SK-N-SH (cell line): ENCODE results near the gene USF3. TPM values are rescaled to one million over a fixed set of nuclear protein-coding genes. Genes with fewer than 3 reads are reported as not detected.

ENCODE experiments used
- CTCF ChIA-PET: fragments of 300-600, 350-600 bp; formaldehyde crosslinking; extraction: SDS; loops from one replicate; lab custom pipeline; 2021; lab: Yijun Ruan, JAX
- POLR2A ChIA-PET: fragments of 350-600 bp; sonication (Branson Sonifier 250); formaldehyde crosslinking; extraction: SDS; loops from one replicate; lab custom pipeline; 2020; ENCODE audit warnings: antibody characterized with exemption, inconsistent platforms; lab: Yijun Ruan, JAX
- DNase-seq: peaks from one replicate; pipeline ENCODE4 v3.0.0; 2012
- H2AFZ ChIP-seq: fragments of 200-600 bp; sonication (generic); 2 replicates; pipeline ENCODE4 v1.8.1; 2016; ENCODE audit warnings: antibody characterized with exemption, mild to moderate bottlenecking, low read depth
- H3F3A ChIP-seq: fragments of 200-600 bp; sonication (generic); replicated peaks from 2 replicates; pipeline ENCODE3; 2016; ENCODE audit warnings: antibody characterized with exemption, mild to moderate bottlenecking; ENCODE audit not compliant: insufficient read depth
- H3K27ac ChIP-seq, 2 experiments: fragments of 200-500 bp in 1 of 2; fragments of 200-600 bp in 1 of 2; sonication (Bioruptor generic) in 1 of 2; sonication (generic), shearing (Covaris generic) in 1 of 2; 2 replicates each; pipeline versions ENCODE4 v1.5.1 to v1.6.1; 2014 to 2016; ENCODE audit warnings: low read depth in 2 of 2, inconsistent platforms in 1 of 2, low read length in 1 of 2, mild to moderate bottlenecking in 1 of 2, mixed read lengths in 1 of 2
- H3K27me3 ChIP-seq: fragments of 200-600 bp; sonication (generic), shearing (Covaris generic); 2 replicates; pipeline ENCODE4 v1.6.1; 2016; ENCODE audit warnings: mixed run types; ENCODE audit not compliant: insufficient read depth
- H3K36me3 ChIP-seq, 2 experiments: fragments of 200-500 bp in 1 of 2; fragments of 200-600 bp in 1 of 2; sonication (Bioruptor generic) in 1 of 2; sonication (generic) in 1 of 2; replicated peaks in 1 of 2; 2 replicates each; pipeline versions ENCODE3 to v1.5.1; 2014 to 2016; ENCODE audit warnings: low read length in 1 of 2, mild to moderate bottlenecking in 1 of 2; ENCODE audit not compliant: insufficient read depth in 2 of 2, control insufficient read depth in 1 of 2
- H3K4me1 ChIP-seq, 2 experiments: fragments of 200-500 bp in 1 of 2; fragments of 200-600 bp in 1 of 2; sonication (Bioruptor generic) in 1 of 2; sonication (generic), shearing (Covaris generic) in 1 of 2; 2 replicates each; pipeline versions ENCODE4 v1.5.1 to v1.6.1; 2014 to 2016; ENCODE audit warnings: low read depth in 1 of 2, low read length in 1 of 2, mixed run types in 1 of 2; ENCODE audit not compliant: insufficient read depth in 2 of 2, control insufficient read depth in 1 of 2
- H3K4me2 ChIP-seq: fragments of 200-600 bp; sonication (generic), shearing (Covaris generic); 2 replicates; pipeline ENCODE4 v1.6.1; 2017; ENCODE audit warnings: mixed run types
- H3K4me3 ChIP-seq, 2 experiments: fragments of 200-500 bp in 1 of 2; fragments of 200-600 bp in 1 of 2; sonication (Bioruptor generic) in 1 of 2; sonication (generic), shearing (Covaris generic) in 1 of 2; 2 replicates each; pipeline versions ENCODE4 v1.5.1 to v1.8.1; 2014 to 2016; ENCODE audit warnings: low read depth in 2 of 2, inconsistent platforms in 1 of 2, low read length in 1 of 2, mild to moderate bottlenecking in 1 of 2, mixed read lengths in 1 of 2, moderate library complexity in 1 of 2
- H3K79me2 ChIP-seq: fragments of 200-600 bp; sonication (generic); 2 replicates; pipeline ENCODE4 v1.8.1; 2017; ENCODE audit warnings: mild to moderate bottlenecking; ENCODE audit not compliant: insufficient read depth
- H3K9ac ChIP-seq: fragments of 200-600 bp; sonication (generic); 2 replicates; pipeline ENCODE4 v1.6.1; 2017; ENCODE audit warnings: mixed run types
- H3K9me2 ChIP-seq: fragments of 200-600 bp; sonication (generic); 2 replicates; pipeline ENCODE4 v1.6.1; 2017; ENCODE audit warnings: mixed run types
- H3K9me3 ChIP-seq: fragments of 200-600 bp; sonication (generic); 2 replicates; pipeline ENCODE4 v1.6.1; 2017; ENCODE audit warnings: mixed run types, mild to moderate bottlenecking, moderate library complexity
- H4K20me1 ChIP-seq: fragments of 200-600 bp; sonication (generic); 2 replicates; pipeline ENCODE4 v1.6.1; 2017; ENCODE audit warnings: mild to moderate bottlenecking, mixed run types; ENCODE audit not compliant: insufficient read depth
- CHD2 ChIP-seq: fragments of 150-350 bp; IDR thresholded peaks from 2 replicates; pipeline ENCODE4 v1.6.1; 2018; ENCODE audit warnings: low read length; ENCODE audit not compliant: partially characterized antibody
- CTCF ChIP-seq: fragments of 200-600 bp; sonication (generic); IDR thresholded peaks from 2 replicates; pipeline ENCODE4 v1.6.1; 2017; ENCODE audit warnings: antibody characterized with exemption, mild to moderate bottlenecking, moderate library complexity
- EP300 ChIP-seq, 2 experiments: IDR thresholded peaks; 2 replicates each; pipeline versions ENCODE4 v1.4.0 to v1.6.1; 2012; ENCODE audit warnings: borderline replicate concordance in 1 of 2, low read depth in 1 of 2, low read length in 1 of 2
- EZH2phosphoT487 ChIP-seq: fragments of 200-600 bp; sonication (generic); IDR thresholded peaks from 2 replicates; pipeline ENCODE4 v1.6.1; 2017; ENCODE audit warnings: low read depth, mixed run types, mild to moderate bottlenecking, antibody characterized with exemption, moderate library complexity, borderline replicate concordance
- FOXM1 ChIP-seq: IDR thresholded peaks from 2 replicates; pipeline ENCODE4 v1.4.0; 2012; ENCODE audit warnings: low read depth, mild to moderate bottlenecking
- GABPA ChIP-seq: IDR thresholded peaks from 2 replicates; pipeline ENCODE4 v1.4.0; 2012; ENCODE audit warnings: low read depth, mild to moderate bottlenecking
- JUND ChIP-seq: IDR thresholded peaks from 2 replicates; pipeline ENCODE4 v1.4.0; 2012
- POLR2AphosphoS5 ChIP-seq: IDR thresholded peaks from 2 replicates; pipeline ENCODE4 v1.6.1; 2012; ENCODE audit warnings: low read depth, low read length
- RAD21 ChIP-seq: IDR thresholded peaks from 2 replicates; pipeline ENCODE4 v1.6.1; 2012; ENCODE audit warnings: mild to moderate bottlenecking, low read length
- RCOR1 ChIP-seq: fragments of 150-350 bp; IDR thresholded peaks from 2 replicates; pipeline ENCODE4 v1.6.1; 2017; ENCODE audit warnings: antibody characterized with exemption, low read length
- RXRA ChIP-seq: IDR thresholded peaks from 2 replicates; pipeline ENCODE4 v1.4.0; 2012; ENCODE audit warnings: low read depth, mild to moderate bottlenecking, borderline replicate concordance
- TCF12 ChIP-seq: IDR thresholded peaks from 2 replicates; pipeline ENCODE4 v1.4.0; 2012
- TEAD4 ChIP-seq: IDR thresholded peaks from 2 replicates; pipeline ENCODE4 v1.4.0; 2012; ENCODE audit warnings: mild to moderate bottlenecking, borderline replicate concordance; ENCODE audit not compliant: insufficient read depth
- ZBTB33 ChIP-seq: IDR thresholded peaks from 2 replicates; pipeline ENCODE4 v1.4.0; 2012; ENCODE audit warnings: low read depth, borderline replicate concordance
- WGBS: methylation state at CpG from one replicate; pipeline ENCODE4 v1.1.6; 2017; ENCODE audit warnings: low lambda C conversion rate; 5-methylcytosine and 5-hydroxymethylcytosine counted together
- polyA plus RNA-seq, 3 experiments: library from polyadenylated mRNA; depleted of rRNA; stranded (reverse); fragments of >200 nt; gene quantifications; 2 replicates each; pipeline ENCODE4 v1.2.3, GENCODE V29; 2012
- TF ChIP-seq, protein P1 (sequence below): IDR thresholded peaks from 2 replicates; pipeline ENCODE4 v1.4.0; 2012; ENCODE audit warnings: low read depth

Gene USF3
- polyA plus RNA-seq, 1 of the 3 experiments (the other 2 are of a cell fraction), result 3.1 TPM

DNA sequence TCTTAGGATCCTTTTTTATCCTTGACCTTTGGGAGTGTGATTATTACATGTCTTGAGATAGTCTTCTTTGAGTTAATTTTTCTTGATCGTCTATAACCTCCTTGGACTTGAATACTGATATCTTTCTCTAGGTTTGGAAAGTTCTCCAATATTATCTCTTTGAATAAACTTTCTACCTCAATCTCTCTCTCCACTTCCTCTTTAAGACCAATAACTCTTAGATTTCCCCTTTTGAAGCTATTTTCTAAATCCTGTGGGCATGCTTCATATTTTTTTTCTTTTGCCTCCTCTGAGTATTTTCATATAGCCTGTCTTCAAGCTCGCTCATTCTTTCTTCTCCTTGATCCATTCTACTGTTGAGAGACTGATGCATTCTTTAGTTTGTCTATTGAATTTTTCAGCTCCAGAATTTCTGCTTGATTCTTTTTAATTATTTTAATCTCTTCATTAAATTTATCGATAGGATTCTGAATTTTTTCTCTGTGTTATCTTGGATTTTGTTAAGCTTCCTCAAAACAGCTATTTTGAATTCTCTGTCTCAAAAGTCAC lies 12.1 kb downstream of the USF3 start:
- peaks cover 21% of the 10 kb centered on the region; the same call in 1 of the 2 replicates for H3K79me2 ChIP-seq
- no peaks in the 10 kb centered on the region for H3K4me1 ChIP-seq
- TF ChIP-seq TEAD4 (no peak), GABPA (no peak), CTCF (no peak), EP300 (IDR thresholded peaks at IDR 0.05; ENCODE audit: borderline replicate concordance in 1 of 2, low read depth in 1 of 2, low read length in 1 of 2) (no peak), RCOR1 (no peak), FOXM1 (no peak), TCF12 (no peak)
- TF ChIP-seq, protein P1, sequence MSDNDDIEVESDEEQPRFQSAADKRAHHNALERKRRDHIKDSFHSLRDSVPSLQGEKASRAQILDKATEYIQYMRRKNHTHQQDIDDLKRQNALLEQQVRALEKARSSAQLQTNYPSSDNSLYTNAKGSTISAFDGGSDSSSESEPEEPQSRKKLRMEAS, result no peak
- H3K9me3 ChIP-seq, result no peaks in the 10 kb centered on the region; the same call in 1 of the 2 replicates
- no peaks in the 10 kb centered on the region for H4K20me1 ChIP-seq
- no peaks in the 10 kb centered on the region for H3F3A ChIP-seq
- no peak overlapping the region for H3K4me3 ChIP-seq
- CTCF ChIA-PET, result no interaction called here
- no peak overlapping the region for H3K4me2 ChIP-seq
- no peak overlapping the region for H2AFZ ChIP-seq
- H3K27me3 ChIP-seq, result no peaks in the 10 kb centered on the region
- POLR2A ChIA-PET, result no interaction called here
- DNase-seq, result no peak
- no peak overlapping the region for H3K9ac ChIP-seq
- no peak overlapping the region for H3K27ac ChIP-seq
- 93% methylated on average over 3 of the region's 3 CpGs for WGBS
- no peaks in the 10 kb centered on the region for H3K9me2 ChIP-seq
- peaks cover 0 to 15% of the 10 kb centered on the region in 2 experiments for H3K36me3 ChIP-seq

GRCh38 chr3:113678773-113679172 lies 17.7 kb downstream of the USF3 start:
- H3K4me1 ChIP-seq, result no peaks in the 10 kb centered on the region
- H3K79me2 ChIP-seq, result peaks cover 7% of the 10 kb centered on the region; the same call in 1 of the 2 replicates
- DNase-seq, result no peak
- no peak overlapping the region for H3K4me2 ChIP-seq
- H3F3A ChIP-seq, result no peaks in the 10 kb centered on the region
- peaks cover 3 to 5% of the 10 kb centered on the region in 2 experiments for H3K36me3 ChIP-seq
- no peaks in the 10 kb centered on the region for H3K9me2 ChIP-seq
- H3K9me3 ChIP-seq, result no peaks in the 10 kb centered on the region; the same call in 1 of the 2 replicates
- no peaks in the 10 kb centered on the region for H3K27me3 ChIP-seq
- no peaks in the 10 kb centered on the region for H4K20me1 ChIP-seq
- H3K9ac ChIP-seq, result no peak overlapping the region
- TF ChIP-seq RAD21 (no peak), POLR2AphosphoS5 (no peak), CHD2 (no peak), RXRA (no peak), EZH2phosphoT487 (no peak), ZBTB33 (no peak), JUND (no peak)
- TF ChIP-seq, all 33 proteins: peak for 0
- Histone ChIP-seq H3K27ac (no peak overlapping the region), H3K4me3 (no peak overlapping the region), H2AFZ (no peak overlapping the region)
- ChIA-PET POLR2A (no interaction called here), CTCF (no interaction called here)
- WGBS, result 96% methylated on average over 4 of the region's 4 CpGs
